CD4-positive, alpha-beta T cell treated with Interleukin-4 for 4 hours (primary cell): Measurements from ENCODE around the gene SP9.
A peak's percentile ranks its signal among the peaks of the same experiment; 100 is the strongest.

ENCODE experiments used
- DNase-seq: peaks from one replicate; pipeline ENCODE4 v3.0.0-alpha.2; 2020

SP9 gene

DNA sequence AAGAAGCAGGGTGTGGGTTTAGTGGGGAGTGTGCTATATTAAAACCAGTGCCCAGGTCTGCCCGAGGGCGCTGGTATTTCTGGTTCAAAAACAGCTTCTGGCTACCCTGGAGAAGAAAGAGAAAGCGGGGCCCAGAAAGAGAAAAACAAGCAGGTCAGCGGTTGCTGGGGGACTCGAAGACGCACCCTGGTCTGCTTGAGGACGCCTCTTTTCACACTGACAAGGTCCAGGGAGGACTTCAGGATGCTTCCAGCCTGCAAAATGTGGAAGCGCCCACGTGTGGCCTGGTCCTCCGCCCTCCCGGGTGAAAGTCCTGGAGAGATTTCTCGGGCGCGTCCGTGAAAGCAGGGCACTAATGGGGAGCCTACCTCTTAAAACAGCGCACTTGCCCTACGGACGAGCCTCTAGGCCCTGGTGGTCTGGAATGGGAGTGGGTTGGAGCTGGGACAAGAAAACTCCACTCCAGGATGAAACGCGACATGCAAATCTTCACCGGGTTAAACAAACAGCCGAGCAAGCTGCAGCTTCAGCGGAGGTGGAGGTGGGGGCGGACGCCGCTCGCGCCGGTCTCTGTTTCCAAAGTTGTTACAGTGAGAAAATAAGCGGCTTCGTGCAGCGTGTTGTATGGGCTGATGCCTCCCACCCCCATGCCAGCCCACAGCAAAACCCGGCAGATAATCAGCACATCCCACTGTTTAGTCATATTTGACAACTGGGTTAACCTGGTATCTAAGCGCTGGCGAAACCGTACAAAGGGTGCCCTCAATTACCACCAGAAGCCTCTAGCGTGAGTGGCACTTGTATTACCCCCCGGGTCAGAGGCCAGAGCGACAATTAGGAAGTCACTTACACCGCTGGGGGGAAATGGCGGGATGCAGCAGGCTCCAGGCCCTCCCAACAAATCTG, 1.1 kb upstream of the SP9 start:
- DNase-seq = no peak

DNA sequence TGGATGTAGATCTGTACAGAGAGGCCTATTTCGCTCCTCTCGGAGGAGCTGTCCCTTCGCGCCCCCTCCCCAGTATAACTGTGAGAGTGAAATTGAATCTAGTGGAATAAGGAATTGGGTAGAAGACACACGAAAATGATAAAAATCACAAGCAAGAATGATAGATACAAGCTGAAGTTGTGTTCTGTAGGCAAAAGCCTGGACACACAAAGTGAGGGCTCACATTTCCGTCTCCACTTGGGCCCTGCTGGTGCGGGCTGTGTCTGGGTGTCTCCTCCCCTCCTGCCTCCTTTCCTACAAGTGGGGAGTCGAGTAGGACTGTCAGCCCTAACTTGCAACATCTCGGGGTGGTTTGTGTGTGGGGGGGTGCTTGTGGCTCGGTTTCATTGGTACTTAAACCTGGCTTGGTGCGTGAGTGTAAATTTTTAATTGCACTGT, 457 bp upstream of the SP9 start:
- no peak for DNase-seq

DNA sequence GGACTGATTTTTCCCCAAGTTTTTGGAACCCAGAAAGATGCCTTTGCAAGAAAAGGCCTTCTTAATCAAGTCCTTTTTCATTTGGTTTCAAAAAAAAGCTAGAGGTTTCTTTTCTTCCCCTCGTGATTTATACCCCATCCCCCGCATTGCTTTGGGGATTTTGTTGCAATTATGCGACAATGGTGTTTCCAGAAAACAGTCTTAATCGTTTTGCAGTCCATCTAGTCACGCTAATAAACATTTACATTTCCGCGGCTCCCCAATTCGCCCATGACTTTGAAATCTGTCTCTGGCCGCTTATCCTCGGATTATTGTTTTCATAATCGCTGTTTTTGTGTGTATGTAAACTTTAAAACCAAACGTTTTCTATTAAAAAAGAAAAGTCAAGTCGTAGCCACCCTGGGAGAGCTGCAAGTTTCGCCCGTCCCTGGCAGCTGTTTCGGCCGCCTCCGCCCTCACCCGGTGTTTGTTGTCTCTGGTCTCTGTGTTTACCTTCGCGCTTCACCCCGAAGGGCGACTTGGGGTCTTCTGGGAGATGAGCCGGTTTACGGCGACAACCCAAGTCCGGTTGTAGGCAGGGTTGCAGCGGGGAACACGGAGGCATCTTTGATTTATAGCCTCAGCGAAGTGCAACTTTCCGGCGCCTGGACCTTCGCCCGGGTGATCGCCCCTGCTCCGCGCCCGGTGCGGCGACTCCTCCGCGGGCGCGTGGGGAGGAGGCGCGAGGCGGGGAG, 667 bp downstream of the SP9 start:
- no peak for DNase-seq

DNA sequence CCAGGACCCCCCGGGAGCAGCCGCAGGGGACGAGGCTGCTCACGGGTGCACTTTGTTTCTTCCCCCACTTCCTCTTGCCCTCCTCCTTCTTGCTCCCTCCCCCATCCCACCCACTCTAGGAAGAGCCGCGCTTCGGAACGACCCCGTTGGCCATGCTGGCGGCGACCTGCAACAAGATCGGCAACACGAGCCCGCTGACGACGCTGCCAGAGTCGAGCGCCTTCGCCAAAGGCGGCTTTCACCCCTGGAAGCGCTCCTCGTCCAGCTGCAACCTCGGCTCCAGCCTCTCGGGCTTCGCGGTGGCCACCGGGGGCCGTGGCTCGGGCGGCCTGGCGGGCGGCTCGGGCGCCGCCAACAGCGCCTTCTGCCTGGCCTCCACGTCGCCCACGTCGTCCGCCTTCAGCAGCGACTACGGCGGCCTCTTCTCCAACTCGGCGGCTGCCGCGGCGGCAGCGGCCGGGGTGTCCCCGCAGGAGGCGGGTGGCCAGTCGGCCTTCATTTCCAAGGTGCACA, 1.3 kb downstream of the SP9 start:
- no peak for DNase-seq

DNA sequence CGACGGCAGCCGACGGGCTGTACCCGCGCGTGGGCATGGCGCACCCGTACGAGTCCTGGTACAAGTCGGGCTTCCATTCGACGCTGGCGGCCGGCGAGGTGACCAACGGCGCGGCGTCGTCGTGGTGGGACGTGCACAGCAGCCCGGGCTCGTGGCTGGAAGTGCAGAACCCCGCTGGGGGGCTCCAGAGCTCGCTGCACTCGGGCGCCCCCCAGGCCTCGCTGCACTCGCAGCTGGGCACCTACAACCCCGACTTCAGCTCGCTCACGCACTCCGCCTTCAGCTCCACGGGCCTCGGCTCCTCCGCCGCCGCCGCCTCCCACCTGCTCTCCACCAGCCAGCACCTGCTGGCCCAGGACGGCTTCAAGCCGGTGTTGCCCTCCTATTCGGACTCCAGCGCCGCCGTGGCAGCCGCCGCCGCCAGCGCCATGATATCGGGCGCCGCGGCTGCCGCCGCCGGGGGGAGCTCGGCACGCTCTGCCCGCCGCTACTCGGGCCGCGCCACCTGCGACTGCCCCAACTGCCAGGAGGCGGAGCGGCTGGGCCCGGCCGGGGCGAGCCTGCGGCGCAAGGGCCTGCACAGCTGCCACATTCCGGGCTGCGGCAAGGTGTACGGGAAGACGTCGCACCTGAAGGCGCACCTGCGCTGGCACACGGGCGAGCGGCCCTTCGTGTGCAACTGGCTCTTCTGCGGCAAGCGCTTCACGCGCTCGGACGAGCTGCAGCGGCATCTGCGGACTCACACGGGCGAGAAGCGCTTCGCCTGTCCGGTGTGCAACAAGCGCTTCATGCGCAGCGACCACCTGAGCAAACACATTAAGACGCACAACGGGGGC, 2.0 kb downstream of the SP9 start:
- peak; percentile 15 for DNase-seq

DNA sequence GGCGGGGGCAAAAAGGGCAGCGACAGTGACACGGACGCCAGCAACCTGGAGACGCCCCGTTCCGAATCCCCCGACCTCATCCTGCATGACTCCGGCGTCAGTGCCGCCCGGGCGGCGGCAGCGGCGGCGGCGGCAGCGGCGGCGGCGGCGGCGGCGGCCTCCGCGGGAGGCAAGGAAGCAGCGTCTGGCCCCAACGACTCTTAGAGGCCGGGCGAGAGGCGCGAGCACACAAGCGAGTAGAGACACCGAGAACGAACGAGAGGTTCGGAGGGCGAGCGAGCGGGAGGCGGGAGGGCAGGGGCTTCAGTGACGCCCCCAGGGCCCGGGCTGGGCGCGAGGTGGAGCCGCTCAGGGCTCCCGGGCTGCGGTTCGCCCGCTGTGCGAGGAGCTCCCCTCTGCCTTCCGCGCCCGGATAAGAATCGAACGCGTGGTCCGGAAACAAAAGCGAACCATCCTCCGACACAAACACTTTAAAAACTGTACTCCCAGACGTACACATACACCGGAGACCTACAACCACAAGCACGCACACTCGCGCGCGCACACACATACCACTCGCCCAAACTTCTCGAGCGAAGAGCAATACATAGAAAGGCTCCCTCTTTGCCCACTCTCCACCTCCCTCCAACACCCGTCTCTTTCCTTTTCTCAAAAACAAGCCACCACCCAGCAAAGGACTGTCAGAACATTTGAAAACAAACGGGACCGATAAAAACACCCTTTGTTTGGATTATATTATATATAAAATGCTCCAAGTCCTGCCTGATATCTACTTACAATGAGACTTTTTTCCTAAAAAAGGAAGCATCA, 2.8 kb downstream of the SP9 start:
- peak; percentile 11 for DNase-seq

DNA sequence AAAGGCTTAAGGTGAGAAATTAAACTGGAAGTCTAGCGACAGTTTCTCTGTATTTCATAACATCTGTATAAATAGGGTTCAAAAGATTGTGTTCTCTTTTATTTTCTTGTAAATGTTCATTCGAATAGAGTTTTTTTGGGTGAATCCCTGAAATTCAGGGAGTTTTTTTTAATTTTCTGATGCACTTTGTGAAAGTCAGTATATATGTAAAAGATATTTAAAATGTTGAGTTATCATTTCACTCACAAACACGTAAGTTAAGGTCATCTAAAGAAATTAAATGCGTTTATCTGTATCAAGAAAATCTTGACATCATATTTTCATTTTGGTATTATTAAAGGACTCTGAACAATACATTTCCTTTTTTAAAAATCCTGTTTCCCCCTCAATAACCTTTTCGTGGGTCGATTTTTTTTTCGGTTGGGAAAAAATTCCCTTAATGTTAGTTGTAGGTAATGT, 3.4 kb downstream of the SP9 start:
- DNase-seq = no peak

DNA sequence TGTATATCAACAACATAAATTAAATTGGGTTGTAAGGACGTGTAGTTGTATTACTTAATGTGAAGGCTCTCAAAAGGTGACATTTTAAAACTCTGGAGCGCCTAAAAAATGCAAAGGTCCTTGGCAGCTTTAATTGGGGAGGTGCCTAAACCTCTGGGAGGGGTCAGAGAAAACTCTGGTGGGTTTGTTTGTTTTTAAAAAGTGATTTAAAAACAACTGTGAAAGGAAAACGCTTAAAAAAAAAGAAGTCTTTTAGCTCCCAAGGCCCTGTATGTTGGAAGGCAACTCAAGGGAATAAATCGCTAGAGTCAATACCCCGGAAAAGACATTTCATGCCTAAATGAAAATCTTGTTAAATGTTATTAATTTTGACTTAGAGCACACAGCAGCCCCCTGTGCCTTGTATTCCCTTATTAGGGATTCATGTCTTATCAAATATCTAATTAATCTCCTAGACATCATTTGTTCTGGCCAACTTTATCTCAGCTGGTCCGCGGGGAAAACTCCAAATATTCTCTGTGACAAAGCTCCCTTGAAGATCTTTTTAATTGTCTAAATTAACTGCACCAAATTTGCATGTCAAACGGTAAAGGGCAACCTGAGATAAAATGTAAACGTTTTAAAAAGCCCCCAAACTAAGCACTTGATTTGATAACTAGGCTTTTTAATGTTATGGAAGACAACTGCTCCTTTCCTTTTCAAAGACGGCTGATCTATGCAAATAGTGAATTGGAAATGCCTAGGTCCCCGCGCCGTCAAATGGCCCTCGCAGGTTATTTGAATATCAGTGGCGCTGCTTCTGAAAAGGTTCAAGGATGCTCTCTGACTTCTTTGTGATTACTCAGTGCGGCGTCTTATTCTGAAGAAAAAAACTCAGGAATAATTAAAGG, 4.2 kb downstream of the SP9 start:
- no peak for DNase-seq

DNA sequence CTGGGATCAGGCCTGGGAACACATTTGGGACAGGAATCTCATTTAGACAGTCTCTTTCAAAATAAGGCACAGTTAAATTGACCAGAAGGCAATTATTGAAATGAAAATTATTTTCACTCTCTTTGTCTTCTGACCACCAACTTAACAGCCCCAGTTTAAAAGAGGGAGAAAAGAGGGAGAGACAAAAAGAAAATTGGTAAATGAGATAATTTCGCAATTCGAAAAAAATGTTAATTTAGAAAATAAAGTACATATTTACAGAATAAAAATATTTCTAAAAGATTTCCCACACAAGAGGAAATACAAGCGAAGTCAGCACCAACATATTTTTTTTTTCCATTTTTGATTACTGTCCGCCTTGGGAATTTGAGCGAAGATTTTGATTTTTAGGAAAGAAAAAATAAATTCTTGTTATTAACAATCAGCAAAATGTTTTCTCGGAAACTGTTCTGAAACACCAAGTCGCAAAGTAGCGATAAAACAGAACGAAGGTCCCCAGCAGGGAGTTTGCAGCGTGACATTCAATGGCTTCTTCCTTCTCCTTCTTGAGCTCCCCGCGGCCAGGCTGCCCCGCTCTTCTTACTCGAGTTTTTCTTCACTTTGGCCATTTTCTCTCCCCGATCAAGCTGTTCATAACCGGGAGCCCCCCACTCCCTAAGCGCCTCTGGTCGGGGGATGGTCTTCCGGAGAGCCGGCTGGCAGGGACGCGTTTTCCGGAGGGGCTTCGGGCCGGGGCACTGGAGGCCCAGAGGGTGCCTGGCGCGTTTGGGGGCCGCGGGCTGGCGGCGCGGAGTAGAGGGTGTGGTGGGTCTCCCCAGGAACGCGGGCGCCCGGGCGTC, 5.0 kb downstream of the SP9 start:
- no peak for DNase-seq

DNA sequence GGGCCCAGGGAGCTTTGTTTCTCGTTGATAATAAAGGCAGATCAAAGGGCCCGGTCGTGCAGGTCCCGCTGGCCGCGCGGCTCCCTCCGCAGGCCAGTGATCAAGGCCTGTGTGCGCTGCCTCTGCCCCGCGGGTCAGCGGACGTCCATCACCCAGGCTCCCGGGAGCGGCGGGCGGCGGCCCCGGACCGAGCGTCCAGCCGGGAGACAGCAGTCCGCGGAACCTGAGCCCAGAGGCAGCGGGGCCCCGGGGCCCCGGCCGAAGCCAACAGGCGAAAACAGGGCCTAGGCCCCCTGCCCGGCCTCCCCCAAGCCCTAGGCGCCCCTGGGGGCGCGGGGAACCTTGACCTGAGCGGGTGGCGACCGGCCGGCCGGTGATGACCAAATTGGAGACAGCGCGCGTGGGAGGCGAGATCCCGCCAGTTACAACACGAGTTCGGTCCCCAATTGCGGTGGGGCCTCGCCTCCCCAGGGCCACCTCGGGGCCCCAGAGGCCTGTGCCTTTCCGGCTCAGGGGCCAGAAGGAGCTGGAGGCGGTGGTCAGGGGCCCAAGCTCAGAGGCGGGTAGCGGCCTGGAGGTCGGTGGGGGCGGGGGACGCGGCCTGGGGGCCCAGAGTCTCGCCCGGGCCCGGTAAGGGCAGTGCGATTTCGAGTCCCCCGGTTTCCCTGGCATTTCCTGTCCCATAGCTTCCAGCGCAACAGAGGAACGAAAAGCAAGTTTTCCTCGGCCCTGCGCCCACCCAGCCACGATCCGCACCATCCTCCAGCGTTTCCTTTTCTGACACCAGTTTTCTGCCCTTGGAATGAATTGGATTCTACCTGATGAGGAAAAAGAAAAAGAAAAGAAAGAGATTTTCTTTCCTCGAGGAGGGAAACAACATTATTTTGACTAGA, 5.9 kb downstream of the SP9 start:
- no peak for DNase-seq

DNA sequence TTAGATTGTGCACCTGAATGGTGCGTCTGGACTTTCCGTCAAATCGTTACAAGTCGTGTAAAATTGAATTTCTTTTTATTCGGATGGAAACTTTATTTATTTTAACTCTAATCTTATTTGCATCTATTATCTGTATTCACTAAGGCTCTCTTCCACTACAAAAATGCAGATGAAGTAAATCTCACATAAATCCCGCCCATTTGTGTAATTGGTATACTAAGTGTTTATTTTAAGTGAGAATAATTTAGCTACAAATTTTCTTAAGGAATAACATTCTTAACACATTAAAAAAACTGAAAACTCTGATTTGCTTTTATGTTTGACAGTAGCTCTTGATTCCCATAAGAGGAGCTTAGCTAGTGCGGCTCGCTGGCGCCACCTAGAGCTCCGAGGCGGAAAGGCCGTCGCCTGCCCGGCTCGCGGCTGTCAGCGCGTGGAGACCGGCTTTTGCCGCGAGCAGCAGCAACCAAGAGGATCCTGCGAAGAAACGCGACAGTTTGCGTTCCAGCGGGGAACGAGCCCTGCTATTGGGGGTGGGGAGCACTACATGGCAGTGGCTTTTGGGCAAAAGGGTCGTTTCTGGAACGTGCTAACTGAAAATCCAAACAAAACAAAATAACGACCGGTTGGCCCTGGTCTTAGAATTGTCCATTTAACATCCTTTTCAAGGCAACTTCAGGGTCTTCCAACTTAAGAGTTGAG, 6.7 kb downstream of the SP9 start:
- DNase-seq = peak; percentile 88

DNA sequence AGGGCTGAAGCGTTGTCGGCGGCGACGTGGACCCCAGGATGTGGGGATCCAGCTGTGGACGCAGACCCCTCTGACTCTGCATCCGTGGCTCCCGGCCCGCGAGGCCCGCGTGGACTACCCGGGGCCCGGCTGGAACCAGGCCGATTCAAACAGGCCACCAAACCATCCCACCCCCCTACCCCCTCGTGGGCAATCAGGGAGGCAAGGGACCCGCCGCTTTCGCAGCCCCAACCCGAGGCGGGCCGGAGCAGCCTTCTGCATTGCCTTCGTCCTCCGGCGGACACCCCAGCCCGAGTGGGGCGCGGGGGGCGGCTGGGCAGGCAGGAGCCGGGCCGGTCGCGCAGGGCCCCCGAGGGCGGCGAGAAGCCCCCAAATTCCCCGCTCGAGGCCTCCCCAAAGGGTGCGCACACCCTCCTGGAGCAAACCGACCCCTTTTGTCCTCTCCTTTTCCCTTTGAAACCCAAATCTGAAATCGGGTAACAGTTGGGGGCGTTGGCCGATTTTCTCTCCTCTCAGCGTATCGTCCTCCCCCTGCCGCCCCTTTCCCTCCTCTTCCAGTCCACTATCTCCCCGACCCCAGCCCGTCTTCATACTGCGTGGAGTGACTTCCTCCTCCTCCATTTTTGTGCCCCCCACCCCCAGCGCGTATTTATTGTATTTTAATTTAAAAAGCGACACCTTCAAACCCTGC, 7.4 kb downstream of the SP9 start:
- no peak for DNase-seq

DNA sequence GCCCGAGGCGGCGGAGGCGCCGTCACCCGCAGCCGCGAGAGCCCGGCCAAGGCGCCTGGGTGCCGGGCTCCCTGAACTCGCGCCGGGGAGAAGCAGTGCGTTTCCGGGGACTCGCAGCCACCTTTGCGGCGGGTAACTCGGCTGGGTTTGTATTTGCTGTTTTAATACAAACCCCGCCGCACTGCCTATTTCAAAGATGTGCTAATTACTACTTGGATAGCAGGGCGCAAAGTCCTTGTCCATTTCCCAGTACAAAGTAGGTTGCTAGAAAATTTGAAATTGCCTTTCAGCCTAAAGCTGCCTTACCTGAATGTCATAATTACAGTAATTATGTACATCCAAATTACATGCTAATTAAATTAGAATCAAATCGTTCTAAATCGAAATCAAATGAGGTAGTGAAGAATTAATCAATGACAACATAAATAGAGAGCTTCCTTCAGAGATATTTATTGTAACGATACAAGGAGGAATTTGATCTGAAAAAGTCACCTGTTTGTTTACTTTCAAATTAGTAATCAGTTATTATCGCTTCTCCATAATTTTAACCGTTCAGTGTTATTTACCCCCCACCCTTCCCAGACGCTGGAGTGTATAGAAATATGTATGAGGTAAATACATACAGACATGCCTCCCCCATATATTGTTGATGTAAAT, 8.1 kb downstream of the SP9 start:
- no peak for DNase-seq

DNA sequence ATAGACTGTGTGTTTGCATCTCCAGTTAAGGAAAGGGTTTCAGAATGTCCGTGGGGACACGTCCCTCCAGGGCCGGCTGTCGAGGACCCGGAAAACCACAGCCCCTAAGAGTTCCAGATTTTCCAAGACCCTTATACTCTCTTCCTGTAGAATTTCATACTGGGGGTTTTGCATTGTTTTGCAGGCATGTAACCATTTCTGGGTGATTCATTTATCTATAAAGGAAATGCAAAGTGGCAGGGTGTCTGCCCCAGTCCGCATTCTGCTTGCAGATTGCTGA, 8.5 kb downstream of the SP9 start:
- no peak for DNase-seq

DNA sequence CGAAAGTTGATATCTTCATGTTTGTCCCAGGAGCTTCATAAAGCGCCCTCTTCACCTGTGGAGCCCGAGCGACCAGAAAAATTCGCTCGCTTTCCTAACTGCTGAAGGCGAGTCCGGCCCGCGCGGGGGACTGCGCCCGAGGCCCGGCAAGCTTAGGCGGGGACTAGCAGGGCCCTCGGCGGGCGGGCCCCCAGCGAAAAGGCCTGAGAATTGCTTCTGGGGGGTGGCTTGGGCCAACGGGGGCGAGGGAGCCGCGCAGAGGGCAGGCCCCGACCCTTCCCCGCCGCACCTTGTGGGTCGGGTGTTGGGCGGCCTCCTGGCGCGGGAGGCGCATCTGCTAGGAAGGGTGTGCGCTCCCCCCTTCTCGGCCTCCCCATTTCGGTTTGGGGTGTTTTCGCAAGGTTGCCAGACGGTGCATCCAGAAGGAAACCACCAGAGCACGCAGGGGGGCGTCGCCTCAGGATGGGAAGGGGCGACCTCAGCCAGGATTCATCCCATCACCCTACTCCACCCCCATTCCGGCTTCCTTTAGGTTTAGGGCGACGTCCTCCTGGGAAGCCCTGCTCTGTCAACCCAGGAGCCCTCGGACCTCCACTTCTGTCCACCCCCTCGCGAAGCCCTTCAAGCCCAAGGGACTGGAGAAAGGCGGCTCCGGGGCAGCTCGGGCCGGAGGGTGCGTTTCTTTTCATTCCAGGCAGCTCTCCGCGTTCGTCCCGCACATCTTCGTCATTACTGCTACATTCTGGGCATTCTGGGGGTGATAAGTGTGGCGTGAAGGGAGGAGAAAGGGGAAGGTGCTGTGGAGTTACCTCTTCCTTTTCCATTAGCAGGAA, 9.1 kb downstream of the SP9 start:
- DNase-seq = no peak

DNA sequence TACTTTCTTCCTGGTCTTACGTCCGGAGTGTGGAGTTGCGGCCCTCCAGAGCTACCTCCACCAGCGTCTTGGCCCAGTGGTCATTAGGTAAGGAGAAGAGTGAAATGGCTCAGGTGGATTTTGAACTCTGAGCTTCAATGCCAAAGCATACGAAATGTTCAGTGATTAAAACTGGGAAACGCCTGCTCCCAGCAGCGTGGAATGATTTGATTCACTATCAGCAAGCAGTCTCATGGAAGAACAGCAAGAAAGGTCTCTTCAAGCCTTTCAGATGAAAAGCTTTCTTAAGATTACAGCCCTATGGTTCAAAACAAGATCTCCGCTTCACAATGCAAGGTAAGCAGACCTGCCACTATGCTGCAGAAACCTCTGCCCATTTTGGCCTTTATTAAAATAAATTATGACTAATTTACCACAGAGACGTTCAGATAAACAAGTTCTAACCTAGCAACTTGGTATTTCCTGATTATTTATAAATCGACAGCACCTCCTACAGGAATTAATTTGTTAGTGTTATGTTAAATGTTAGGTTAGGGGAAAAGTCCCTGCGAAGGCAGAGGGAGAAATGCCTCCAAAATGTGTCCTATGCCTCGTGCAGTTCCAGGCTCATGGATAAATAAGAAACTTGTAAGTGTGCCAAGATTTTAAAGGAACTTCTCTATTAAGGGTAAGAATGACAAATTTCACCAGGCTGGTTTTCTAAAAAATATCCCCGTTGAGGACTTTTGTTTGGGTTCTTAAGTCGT, 10.1 kb downstream of the SP9 start:
- peak; percentile 33 for DNase-seq
